H1 (cell line): ENCODE results near the gene AGAP1. TPM values are rescaled to one million over a fixed set of nuclear protein-coding genes. Genes with fewer than 3 reads are reported as not detected.

Source experiments
- CTCF ChIA-PET: fragments of 300-600 bp; sonication (Branson Sonifier 250); formaldehyde crosslinking; loops from one replicate; lab custom pipeline; 2021; ENCODE audit not compliant: partially characterized antibody; lab: Charles Lee
- POLR2A ChIA-PET: fragments of 300-600 bp; sonication (Branson Sonifier 250); formaldehyde crosslinking; loops from one replicate; lab custom pipeline; 2021; ENCODE audit warnings: inconsistent platforms; ENCODE audit not compliant: partially characterized antibody; lab: Charles Lee
- DNase-seq, 2 experiments: peaks; one replicate each; pipeline versions ENCODE4 v3.0.0 to v3.0.0-alpha.2; 2010 to 2022; ENCODE audit warnings: low spot score in 2 of 2, low read depth in 1 of 2, mixed read lengths in 1 of 2
- FAIRE-seq: peaks from 2 replicates; lab custom pipeline; 2011; peaks lifted over from hg19 to GRCh38; lab: Jason Lieb, UNC
- H2AFZ ChIP-seq: 2 replicates; pipeline ENCODE4 v1.8.1; 2012; ENCODE audit warnings: low read length, inconsistent platforms
- H2AK5ac ChIP-seq: 2 replicates; pipeline ENCODE4 v1.6.1; 2013; ENCODE audit warnings: low read depth, low read length
- H2BK120ac ChIP-seq: replicated peaks from 2 replicates; pipeline ENCODE3; 2013; ENCODE audit warnings: low read depth, low read length, inconsistent platforms
- H2BK12ac ChIP-seq: 2 replicates; pipeline ENCODE4 v1.6.1; 2013; ENCODE audit warnings: low read depth, low read length
- H2BK15ac ChIP-seq: 2 replicates; pipeline ENCODE4 v1.6.1; 2013; ENCODE audit warnings: low read length
- H2BK20ac ChIP-seq: 2 replicates; pipeline ENCODE4 v1.6.1; 2013; ENCODE audit warnings: low read length
- H2BK5ac ChIP-seq: 2 replicates; pipeline ENCODE4 v1.6.1; 2013; ENCODE audit warnings: low read depth, low read length
- H3K14ac ChIP-seq: 2 replicates; pipeline ENCODE4 v1.6.1; 2013; ENCODE audit warnings: inconsistent platforms; ENCODE audit not compliant: insufficient read length
- H3K18ac ChIP-seq: 2 replicates; pipeline ENCODE4 v1.6.1; 2013; ENCODE audit warnings: low read length; ENCODE audit errors: extremely low read depth
- H3K23ac ChIP-seq: 2 replicates; pipeline ENCODE4 v1.6.1; 2013; ENCODE audit warnings: inconsistent platforms; ENCODE audit not compliant: insufficient read length
- H3K23me2 ChIP-seq: 2 replicates; pipeline ENCODE4 v1.6.1; 2013; ENCODE audit warnings: low read depth, low read length
- H3K27ac ChIP-seq: 2 replicates; pipeline ENCODE4 v1.6.1; 2011; ENCODE audit warnings: low read depth, low read length, inconsistent platforms
- H3K27me3 ChIP-seq, 4 experiments: replicated peaks in 1 of 4; 1 replicate in 1 of 4; 2 replicates in 3 of 4; pipeline versions ENCODE4 v1.6.1 to v1.8.1; 2011 to 2013; ENCODE audit warnings: low read length in 3 of 4, mild to moderate bottlenecking in 3 of 4, inconsistent platforms in 2 of 4, mixed read lengths in 2 of 4, moderate library complexity in 1 of 4; ENCODE audit not compliant: control insufficient read depth in 3 of 4, insufficient read depth in 3 of 4; ENCODE audit errors: extremely low read depth in 1 of 4
- H3K36me3 ChIP-seq, 4 experiments: 2 replicates each; pipeline versions ENCODE4 v1.6.1 to v1.8.1; 2011 to 2013; ENCODE audit warnings: mild to moderate bottlenecking in 4 of 4, low read length in 3 of 4, moderate library complexity in 2 of 4, control low read depth in 1 of 4, inconsistent platforms in 1 of 4; ENCODE audit not compliant: insufficient read depth in 4 of 4, control insufficient read depth in 2 of 4
- H3K4ac ChIP-seq: replicated peaks from 2 replicates; pipeline ENCODE3; 2013; ENCODE audit warnings: low read length, low read depth, mixed read lengths, inconsistent platforms; ENCODE audit not compliant: insufficient read length
- H3K4me1 ChIP-seq, 4 experiments: replicated peaks in 1 of 4; 1 replicate in 1 of 4; 2 replicates in 3 of 4; pipeline versions ENCODE4 v1.6.1 to v1.8.1; 2011 to 2013; ENCODE audit warnings: low read length in 3 of 4, inconsistent platforms in 2 of 4, mixed read lengths in 1 of 4; ENCODE audit not compliant: insufficient read depth in 4 of 4, control insufficient read depth in 3 of 4
- H3K4me2 ChIP-seq, 2 experiments: 2 replicates each; pipeline versions ENCODE4 v1.6.1 to v1.8.1; 2011 to 2013; ENCODE audit warnings: low read depth in 2 of 2, low read length in 2 of 2, control low read depth in 1 of 2, inconsistent platforms in 1 of 2, mild to moderate bottlenecking in 1 of 2; ENCODE audit not compliant: insufficient read depth in 1 of 2
- H3K4me3 ChIP-seq, 4 experiments: fragments of 200-600, 300-600 bp in 1 of 4; sonication (generic), shearing (Covaris generic), sonication (Bioruptor Twin) in 1 of 4; 2 replicates each; pipeline versions ENCODE4 v1.5.1 to v1.8.1; 2011 to 2016; ENCODE audit warnings: low read length in 4 of 4, low read depth in 3 of 4, control low read depth in 2 of 4, inconsistent platforms in 2 of 4, mild to moderate bottlenecking in 2 of 4, mixed read lengths in 1 of 4, moderate library complexity in 1 of 4; ENCODE audit not compliant: insufficient read depth in 2 of 4; ENCODE audit errors: extremely low read depth in 1 of 4
- H3K56ac ChIP-seq: replicated peaks from 2 replicates; pipeline ENCODE3; 2013; ENCODE audit warnings: low read depth, mild to moderate bottlenecking, mixed read lengths, low read length, inconsistent platforms; ENCODE audit not compliant: insufficient read length
- H3K79me1 ChIP-seq: 2 replicates; pipeline ENCODE4 v1.6.1; 2013; ENCODE audit warnings: low read depth, low read length, control low read depth
- H3K79me2 ChIP-seq, 2 experiments: 2 replicates each; pipeline versions ENCODE4 v1.6.1 to v1.8.1; 2012 to 2013; ENCODE audit warnings: low read length in 2 of 2, mild to moderate bottlenecking in 2 of 2, inconsistent platforms in 1 of 2; ENCODE audit not compliant: insufficient read depth in 2 of 2, control insufficient read depth in 1 of 2
- H3K9ac ChIP-seq, 4 experiments: replicated peaks in 1 of 4; 1 replicate in 1 of 4; 2 replicates in 3 of 4; pipeline versions ENCODE4 v1.6.1 to v1.8.1; 2011 to 2013; ENCODE audit warnings: low read depth in 3 of 4, low read length in 3 of 4, control low read depth in 2 of 4, mild to moderate bottlenecking in 2 of 4, moderate library complexity in 2 of 4, inconsistent platforms in 1 of 4; ENCODE audit errors: extremely low read depth in 1 of 4
- H3K9me3 ChIP-seq, 2 experiments: 2 replicates each; pipeline versions ENCODE4 v1.6.1 to v1.8.1; 2012 to 2013; ENCODE audit warnings: mild to moderate bottlenecking in 2 of 2, moderate library complexity in 2 of 2, control low read depth in 1 of 2, inconsistent platforms in 1 of 2, low read depth in 1 of 2, low read length in 1 of 2, mixed read lengths in 1 of 2; ENCODE audit not compliant: insufficient read depth in 2 of 2
- H4K20me1 ChIP-seq, 2 experiments: replicated peaks in 1 of 2; 2 replicates each; pipeline versions ENCODE3 to v1.8.1; 2011 to 2013; ENCODE audit warnings: inconsistent platforms in 2 of 2, low read length in 2 of 2, mild to moderate bottlenecking in 1 of 2; ENCODE audit not compliant: insufficient read depth in 2 of 2, control insufficient read depth in 1 of 2
- H4K5ac ChIP-seq: 2 replicates; pipeline ENCODE4 v1.6.1; 2013; ENCODE audit warnings: low read length, low read depth, mixed read lengths, inconsistent platforms; ENCODE audit not compliant: insufficient read length
- H4K8ac ChIP-seq: 2 replicates; pipeline ENCODE4 v1.8.0; 2013; ENCODE audit warnings: mild to moderate bottlenecking, moderate library complexity, low read length, inconsistent platforms; ENCODE audit not compliant: insufficient read depth; ENCODE audit errors: extremely low read depth
- H4K91ac ChIP-seq: replicated peaks from 2 replicates; pipeline ENCODE3; 2013; ENCODE audit warnings: low read length, mixed read lengths, inconsistent platforms; ENCODE audit not compliant: insufficient read length
- CREB1 ChIP-seq: IDR thresholded peaks from 2 replicates; pipeline ENCODE4 v1.6.1; 2012; ENCODE audit warnings: inconsistent platforms
- CTBP2 ChIP-seq: IDR thresholded peaks from 2 replicates; pipeline ENCODE4 v1.7.0; 2011; ENCODE audit warnings: borderline replicate concordance, mild to moderate bottlenecking, moderate library complexity, mixed read lengths, low read length; ENCODE audit not compliant: insufficient read depth, insufficient read length
- KDM1A ChIP-seq: fragments of 200-600, 300-600 bp; sonication (generic); IDR thresholded peaks from 2 replicates; pipeline ENCODE4 v1.7.1; 2016; ENCODE audit warnings: mild to moderate bottlenecking, low read length, borderline replicate concordance
- SUZ12 ChIP-seq: fragments of 200-600 bp; sonication (generic); IDR thresholded peaks from 2 replicates; pipeline ENCODE4 v1.6.1; 2012; ENCODE audit warnings: mild to moderate bottlenecking, inconsistent platforms, low read length, moderate library complexity, mixed read lengths
- TBP ChIP-seq: IDR thresholded peaks from 2 replicates; pipeline ENCODE4 v1.6.1; 2011; ENCODE audit warnings: low read depth, low read length, improper control_type of control experiment
- ZNF274 ChIP-seq: IDR thresholded peaks from 2 replicates; pipeline ENCODE4 v1.7.0; 2012; ENCODE audit warnings: low read length, borderline replicate concordance; ENCODE audit errors: extremely low read depth
- WGBS, 2 experiments: shearing (Covaris generic) in 1 of 2; methylation state at CpG; one replicate each; pipeline versions ENCODE4 v1.1.6 to v1.1.7; 2013 to 2015; ENCODE audit warnings: low lambda C conversion rate in 2 of 2, mixed read lengths in 2 of 2, inconsistent platforms in 1 of 2, low coverage in 1 of 2, missing lambda C conversion rate in 1 of 2; ENCODE audit not compliant: insufficient replicate concordance in 2 of 2, insufficient coverage in 1 of 2, insufficient read length in 1 of 2; ENCODE audit errors: extremely low coverage in 1 of 2, missing lambda C conversion rate in 1 of 2; 5-methylcytosine and 5-hydroxymethylcytosine counted together
- polyA plus RNA-seq, 7 experiments: library from polyadenylated mRNA; depleted of rRNA in 3 of 7; stranded (reverse) in 5 of 7; unstranded in 2 of 7; fragments of >200 nt in 5 of 7; fragments of 200-250 nt in 2 of 7; gene quantifications; 1 replicate in 5 of 7; 2 replicates in 1 of 7; 4 replicates in 1 of 7; pipeline versions ENCODE4 v1.2.1 to v1.2.3, GENCODE V29; 2011 to 2013; ENCODE audit warnings: missing spikeins in 2 of 7, mixed read lengths in 2 of 7
- total RNA-seq: library from RNA; stranded (reverse); fragmentation: NEBNext Ultra II Directional; extraction: Animal tissue kit (Norgen Biotek cat#: 25700); gene quantifications from 2 replicates; pipeline ENCODE4 v1.2.1, GENCODE V29; 2021

Gene AGAP1
- total and polyA plus RNA-seq, 2 of the 8 experiments (the other 6 are each of a cell fraction or from before 2014, with no cell fraction given), result 18.1 to 39.4 TPM

DNA sequence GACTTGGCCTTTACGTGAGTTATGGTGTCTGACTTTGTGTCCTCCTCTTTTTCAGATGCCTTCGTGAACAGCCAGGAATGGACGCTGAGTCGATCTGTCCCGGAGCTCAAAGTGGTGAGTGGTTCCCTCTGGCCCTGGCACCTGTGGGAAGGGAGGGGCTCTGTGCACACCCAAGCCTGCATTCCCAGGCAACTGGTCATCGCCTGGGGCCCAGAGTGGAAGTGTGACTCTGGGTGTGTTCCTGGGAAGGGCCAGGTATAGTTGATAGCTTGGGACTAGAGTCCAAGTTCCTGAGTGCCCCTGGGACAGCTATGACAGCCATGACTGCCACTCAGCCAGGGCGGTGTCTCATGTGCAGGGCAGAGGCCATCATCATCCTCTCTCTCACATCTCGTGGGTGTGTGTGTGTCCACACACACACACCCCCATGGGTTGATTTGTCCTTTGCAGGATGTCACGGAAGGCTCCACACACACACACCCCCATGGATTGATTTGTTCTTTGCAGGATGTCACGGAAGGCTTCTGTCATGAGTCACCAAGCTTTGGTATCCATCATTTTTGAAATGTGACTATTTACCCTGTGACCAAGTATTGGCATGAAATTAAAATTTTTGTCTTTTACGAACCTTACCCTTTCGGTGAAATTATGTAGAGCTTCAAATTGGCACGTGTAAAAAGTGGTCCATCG lies 215.4 kb downstream of the AGAP1 start:
- H4K91ac ChIP-seq, result no peak overlapping the region
- H3K23me2 ChIP-seq, result no peaks in the 10 kb centered on the region
- no peak overlapping the region for H3K4me2 ChIP-seq
- no peak overlapping the region for H4K5ac ChIP-seq
- no peak overlapping the region for H2BK20ac ChIP-seq
- no peak for DNase-seq
- no peak overlapping the region for H2BK15ac ChIP-seq
- H3K27ac ChIP-seq, result no peak overlapping the region
- H3K79me2 ChIP-seq, result peaks cover 0 to 31% of the 10 kb centered on the region in 2 experiments; a peak in 2 of 4 replicates
- H2AFZ ChIP-seq, result no peak overlapping the region
- no peak for FAIRE-seq
- no peak overlapping the region for H2BK120ac ChIP-seq
- no peaks in the 10 kb centered on the region for H3K27me3 ChIP-seq
- no peak overlapping the region for H4K8ac ChIP-seq
- 0 out of 7 replicates have a peak, but pooled peaks cover 0 to 2% (median 0%) of the 10 kb centered on the region in 4 experiments for H3K4me1 ChIP-seq
- H3K23ac ChIP-seq, result no peak overlapping the region
- no peak overlapping the region for H3K14ac ChIP-seq
- H2BK12ac ChIP-seq, result no peak overlapping the region
- H3K4me3 ChIP-seq, result no peak overlapping the region
- peaks cover 3 to 23% of the 10 kb centered on the region in 2 experiments for H4K20me1 ChIP-seq
- no peak overlapping the region for H2BK5ac ChIP-seq
- POLR2A ChIA-PET, result no interaction called here
- H3K4ac ChIP-seq, result no peak overlapping the region
- no peaks in the 10 kb centered on the region for H3K9me3 ChIP-seq
- TF ChIP-seq TBP, result no peak
- no peak for TF ChIP-seq ZNF274
- TF ChIP-seq CREB1, result no peak
- TF ChIP-seq CTBP2, result no peak
- no peak for TF ChIP-seq SUZ12
- no peak for TF ChIP-seq KDM1A
- TF ChIP-seq, all 59 proteins: peak for 0
- Histone ChIP-seq H3K79me1 (peaks cover 17% of the 10 kb centered on the region), H3K9ac (no peak overlapping the region), H3K56ac (no peak overlapping the region), H3K18ac (no peak overlapping the region), H3K36me3 (peaks cover 0 to 7% (median 1%) of the 10 kb centered on the region in 4 experiments; a peak in 4 of 8 replicates), H2AK5ac (no peak overlapping the region)
- 94% methylated on average over 14 of the region's 14 CpGs; no CpG with 5 or more reads in 1 of the 2 experiments for WGBS, 2 experiments
- CTCF ChIA-PET, result interaction anchor here (1.0 to 1.8 kb wide), 5 partner anchors 14 to 116 kb away, joined by 3 to 4 read pairs (median 3); no protein-coding TSS in a partner anchor
